Measurements from ENCODE around the gene AAK1. TPM values are rescaled to one million over a fixed set of nuclear protein-coding genes. Genes with fewer than 3 reads are reported as not detected.

The AAK1 gene
- total and polyA plus RNA-seq, 7 donors = 7.8 to 95.2 (median 52.5) TPM

- peak overlapping the region; percentile 96 for H3K27ac ChIP-seq
- TF ChIP-seq CTCF (IDR thresholded peaks at IDR 0.05) = no peak
- H3K27me3 ChIP-seq (ENCODE audit: insufficient read depth in 3 of 3, low read length in 2 of 3) = no peaks in the 10 kb centered on the region
- WGBS, 3 donors = 22 to 33% (median 25%) methylated on average over 7 of the region's 7 CpGs
- peaks cover 15% of the 10 kb centered on the region for H3K4me1 ChIP-seq
- H3K9me3 ChIP-seq = no peaks in the 10 kb centered on the region
- H3K4me3 ChIP-seq = peak overlapping the region; percentile 86
- peak in 1 of 2 donors; percentile 30 for DNase-seq
- H3K36me3 ChIP-seq (ENCODE audit: insufficient read depth in 1 of 2, low read depth in 1 of 2) = no peaks in the 10 kb centered on the region
- ATAC-seq = peak; percentile 61 to 74 (median 63)
- intact Hi-C loops (cut with DNase I) = no loop called here
Measured at GRCh38 chr2:69437751-69438154, 205.8 kb downstream of the AAK1 start.

- H3K36me3 ChIP-seq (ENCODE audit: insufficient read depth in 1 of 2, low read depth in 1 of 2) = no peaks in the 10 kb centered on the region
- H3K9me3 ChIP-seq = no peaks in the 10 kb centered on the region
- H3K27me3 ChIP-seq (ENCODE audit: insufficient read depth in 3 of 3, low read length in 2 of 3) = no peaks in the 10 kb centered on the region
- intact Hi-C loops (cut with DNase I) = no loop called here
- peak; percentile 94 to 97 for DNase-seq
- H3K27ac ChIP-seq = peak within 1 kb of the TSS; percentile 96
- H3K4me3 ChIP-seq = peak within 1 kb of the TSS; percentile 86
- 0 to 1% (median 0%) methylated on average over 56 to 60 of the region's 60 CpGs for WGBS, 3 donors
- peaks cover 15% of the 10 kb centered on the region for H3K4me1 ChIP-seq
- peak; percentile 98 to 99 (median 98) for ATAC-seq
- peak; percentile 71 for TF ChIP-seq CTCF (IDR thresholded peaks at IDR 0.05)
Measured at GRCh38 chr2:69436938-69437750, 206.4 kb downstream of the AAK1 start, which contains the start of gene NFU1. NFU1 (minus strand) TSS chr2:69437435; CDS start chr2:69437422, 13 bp downstream.

GRCh38 chr2:69436596-69436937, 207.0 kb downstream of the AAK1 start:
- peak; percentile 15 for TF ChIP-seq CTCF (IDR thresholded peaks at IDR 0.05)
- DNase-seq = no peak
- WGBS, 3 donors = 4 to 5% (median 4%) methylated on average over 5 of the region's 5 CpGs
- Histone ChIP-seq H3K27me3 (ENCODE audit: insufficient read depth in 3 of 3, low read length in 2 of 3) (no peaks in the 10 kb centered on the region), H3K4me3 (peak overlapping the region; percentile 86), H3K9me3 (no peaks in the 10 kb centered on the region), H3K27ac (peak overlapping the region; percentile 96), H3K36me3 (ENCODE audit: insufficient read depth in 1 of 2, low read depth in 1 of 2) (peaks cover 0 to 6% of the 10 kb centered on the region in 2 donors), H3K4me1 (peaks cover 15% of the 10 kb centered on the region)
- intact Hi-C loops (cut with DNase I) = no loop called here
- ATAC-seq = peak in 1 of 4 donors; percentile 1

- no peaks in the 10 kb centered on the region for H3K9me3 ChIP-seq
- 74 to 84% (median 78%) methylated on average over 5 of the region's 5 CpGs for WGBS, 3 donors
- ATAC-seq (no peak), DNase-seq (no peak)
- no peak overlapping the region for H3K4me3 ChIP-seq
- peaks cover 15% of the 10 kb centered on the region for H3K4me1 ChIP-seq
- H3K27me3 ChIP-seq (ENCODE audit: insufficient read depth in 3 of 3, low read length in 2 of 3) = no peaks in the 10 kb centered on the region
- no peak overlapping the region for H3K27ac ChIP-seq
- intact Hi-C loops (cut with DNase I) = no loop called here
- H3K36me3 ChIP-seq (ENCODE audit: insufficient read depth in 1 of 2, low read depth in 1 of 2) = peaks cover 3 to 24% of the 10 kb centered on the region in 2 donors
- no peak for TF ChIP-seq CTCF (IDR thresholded peaks at IDR 0.05)
Measured at GRCh38 chr2:69434753-69435152, 208.8 kb downstream of the AAK1 start.

Data from psoas muscle (tissue), 8 donors.